ENCODE measurements around the gene MYMX.
A peak's percentile ranks its signal among the peaks of the same experiment; 100 is the strongest.

Gene MYMX

DNA sequence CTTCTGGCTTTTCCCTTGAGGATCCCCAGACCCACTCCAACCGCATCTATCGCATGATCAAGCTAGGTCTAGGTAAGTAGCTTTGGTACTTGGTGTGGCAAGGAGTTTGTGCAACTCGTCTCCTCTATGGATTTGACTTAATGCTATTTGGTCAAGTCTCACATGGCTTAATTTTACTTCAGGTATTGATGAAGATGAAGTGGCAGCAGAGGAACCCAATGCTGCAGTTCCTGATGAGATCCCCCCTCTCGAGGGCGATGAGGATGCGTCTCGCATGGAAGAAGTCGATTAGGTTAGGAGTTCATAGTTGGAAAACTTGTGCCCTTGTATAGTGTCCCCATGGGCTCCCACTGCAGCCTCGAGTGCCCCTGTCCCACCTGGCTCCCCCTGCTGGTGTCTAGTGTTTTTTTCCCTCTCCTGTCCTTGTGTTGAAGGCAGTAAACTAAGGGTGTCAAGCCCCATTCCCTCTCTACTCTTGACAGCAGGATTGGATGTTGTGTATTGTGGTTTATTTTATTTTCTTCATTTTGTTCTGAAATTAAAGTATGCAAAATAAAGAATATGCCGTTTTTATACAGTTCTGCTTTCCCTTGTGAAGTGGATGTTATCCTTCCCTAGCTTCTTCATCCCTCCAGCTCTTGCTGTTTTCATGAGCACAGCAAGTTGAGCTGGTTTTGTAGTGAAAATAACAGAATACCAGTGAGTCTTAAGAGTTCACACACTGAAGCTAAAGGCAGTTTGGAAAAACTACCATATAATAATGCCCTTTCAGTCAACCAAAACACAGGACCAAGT lies 36.8 kb downstream of the MYMX start:
- DNase-seq = peak; percentile 79

DNA sequence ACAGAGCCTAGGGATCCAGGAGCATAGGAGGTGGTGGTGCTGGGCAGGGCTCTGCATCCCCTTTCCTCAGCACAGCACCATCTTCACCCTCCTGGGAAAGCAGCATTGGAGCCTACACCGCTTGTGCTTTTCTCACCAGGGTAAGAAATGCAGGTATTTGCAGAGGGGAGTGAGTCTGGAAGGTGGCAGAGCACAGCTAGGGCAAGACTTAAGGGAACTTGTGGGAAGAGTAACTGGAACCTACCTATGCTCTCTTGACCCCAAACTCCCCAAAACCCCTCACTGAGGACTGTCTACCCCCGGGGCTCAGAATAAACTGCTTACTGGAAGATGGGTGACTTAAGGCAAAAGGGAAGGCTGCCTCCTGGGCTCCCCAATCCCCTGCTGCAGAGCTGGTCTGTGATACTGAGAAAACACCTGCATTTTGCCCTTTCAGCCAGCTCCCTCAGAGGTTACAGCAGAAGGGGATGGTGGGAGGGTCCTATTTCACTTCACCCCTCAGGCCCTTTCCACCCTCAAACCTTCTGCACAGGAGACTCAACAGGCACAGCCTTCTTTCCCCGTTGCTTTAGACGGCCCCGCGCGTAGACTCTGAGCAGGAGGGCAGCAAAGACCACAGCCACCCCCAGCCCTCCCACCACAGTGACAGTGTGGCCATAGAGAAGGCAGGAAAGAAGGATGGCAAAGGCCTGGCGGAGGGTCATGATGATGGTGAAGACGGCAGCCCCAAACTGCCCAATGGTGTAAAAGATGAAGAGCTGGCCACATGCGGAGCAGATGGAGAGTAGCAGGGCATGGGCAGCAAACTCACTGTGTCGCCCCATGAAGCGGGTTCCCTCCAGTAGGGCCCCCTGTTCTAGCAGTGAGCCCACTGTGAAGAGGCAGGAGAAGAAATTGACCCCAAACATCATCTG lies 37.7 kb downstream of the MYMX start:
- peak; percentile 56 for DNase-seq

DNA sequence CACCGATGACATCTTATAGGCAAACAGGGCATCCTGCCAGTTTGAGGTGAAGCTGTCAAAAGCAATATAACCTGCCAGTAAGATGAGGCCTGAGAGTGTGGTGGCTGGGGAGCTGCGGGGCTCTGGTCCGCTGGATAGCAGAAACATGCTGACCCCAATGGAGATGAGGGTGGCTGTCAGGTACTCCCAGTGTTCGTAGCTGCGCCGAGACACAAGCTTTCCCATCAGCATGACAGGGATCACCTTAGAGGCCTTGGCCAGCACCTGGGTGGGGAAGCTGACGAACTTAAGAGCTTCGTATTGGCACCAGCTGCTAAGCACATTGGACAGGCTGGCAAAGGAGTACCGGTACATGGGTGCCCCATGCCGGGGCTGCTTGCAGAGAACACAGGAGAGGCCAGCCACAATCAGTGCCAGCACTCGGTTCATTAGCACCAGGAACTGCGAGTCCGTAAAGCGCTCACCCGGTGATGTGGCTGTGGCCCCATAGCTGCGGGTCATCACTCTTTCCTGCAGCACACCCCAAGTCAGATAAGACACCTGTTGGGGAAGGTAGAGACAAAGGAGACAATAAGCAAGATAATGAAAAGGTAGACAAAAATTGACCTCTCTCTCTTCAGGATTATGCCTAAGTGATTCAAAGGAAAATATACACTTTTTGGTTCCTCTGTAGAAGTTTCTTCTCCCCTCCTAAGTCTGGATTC lies 38.5 kb downstream of the MYMX start:
- DNase-seq = peak; percentile 55

DNA sequence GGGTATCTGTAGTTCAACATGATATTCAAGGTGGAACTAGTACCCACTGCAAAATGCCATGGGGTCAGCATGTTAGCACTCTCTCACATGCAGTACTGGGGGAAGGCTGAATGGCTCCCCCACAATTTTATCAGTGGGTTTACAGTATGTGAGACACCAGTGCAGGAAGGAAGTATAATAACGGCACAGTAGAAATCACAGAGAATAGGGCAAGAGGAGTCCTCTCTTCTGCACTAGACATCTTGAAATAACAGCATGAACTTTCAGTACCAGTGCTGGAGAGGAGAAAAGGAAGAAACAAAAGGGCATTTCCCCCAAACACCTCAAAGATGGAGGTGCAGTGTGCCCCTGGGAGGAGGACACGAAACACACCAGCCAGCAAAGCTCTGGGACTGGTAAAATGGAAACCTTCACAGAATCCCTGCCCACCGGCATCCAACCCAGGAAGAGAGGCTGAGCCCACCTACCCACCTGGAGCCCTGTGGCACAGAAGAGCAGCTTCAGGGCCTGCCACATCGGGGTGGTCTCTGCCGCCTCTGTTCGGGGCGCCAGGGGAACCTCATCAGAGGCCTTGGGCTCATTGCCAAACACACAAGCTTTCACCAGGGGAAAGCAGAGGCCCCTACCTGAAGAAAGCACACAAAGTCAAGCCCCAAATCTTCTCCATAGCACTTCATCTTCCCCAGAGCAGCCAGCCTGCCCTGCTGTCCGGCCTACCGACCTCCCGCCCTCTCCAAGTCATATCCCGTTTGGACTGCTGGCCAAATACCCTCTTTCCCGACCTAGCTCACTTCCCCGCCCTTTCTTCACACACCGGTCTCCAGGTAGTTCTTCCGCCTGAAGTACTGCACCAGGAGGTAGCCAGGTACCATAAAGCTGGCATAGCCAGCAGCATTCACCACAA lies 39.4 kb downstream of the MYMX start:
- DNase-seq = no peak

DNA sequence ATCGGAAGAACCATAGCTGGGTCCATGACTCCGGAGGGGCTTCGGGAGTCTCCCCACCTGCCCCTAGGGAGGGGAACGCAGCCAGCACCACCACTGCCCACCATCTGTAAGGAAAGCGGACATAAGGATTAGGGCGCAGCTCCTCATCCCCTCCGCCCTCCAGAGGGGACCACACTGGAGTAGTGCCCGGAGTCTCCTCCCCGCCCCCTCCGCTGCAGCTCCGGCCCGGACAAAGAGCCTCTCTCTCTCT lies 40.0 kb downstream of the MYMX start:
- no peak for DNase-seq

DNA sequence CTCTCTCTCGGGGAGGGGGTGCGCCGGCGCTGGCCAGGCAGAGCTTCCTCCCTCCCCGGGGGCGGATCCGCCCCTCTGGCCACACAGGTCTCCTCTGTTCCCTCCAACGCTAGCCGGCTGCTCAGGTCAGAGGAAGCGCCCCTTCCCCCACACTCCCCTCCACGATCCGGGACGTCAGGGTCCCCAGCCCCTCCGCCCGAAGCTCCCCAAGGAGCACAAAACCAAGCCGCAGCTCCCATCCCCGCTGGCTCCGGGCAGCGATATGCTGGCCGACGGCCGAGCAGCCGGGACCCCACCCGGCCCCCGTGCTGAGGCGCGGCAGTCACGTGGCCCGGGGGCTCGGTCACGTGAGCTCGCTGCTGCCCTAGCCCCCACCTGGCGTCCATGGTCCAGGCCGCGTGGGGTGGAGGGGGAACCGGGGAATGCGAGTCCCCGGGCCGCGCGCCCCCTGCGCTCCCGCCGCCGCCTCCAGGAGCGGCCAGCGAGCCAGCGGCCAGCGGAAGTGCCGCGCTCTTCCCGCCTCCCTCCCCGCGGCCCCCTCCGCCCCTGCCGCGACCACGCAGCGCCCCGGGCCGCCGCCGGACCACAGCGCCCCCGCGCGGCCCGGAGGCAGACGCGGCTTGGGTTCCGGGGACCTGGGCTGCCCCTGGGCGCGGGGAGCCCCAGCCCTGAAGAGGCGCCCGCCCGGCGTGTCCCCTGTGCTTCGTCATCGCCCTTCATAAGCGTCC lies 40.5 kb downstream of the MYMX start, which contains the start of gene SLC35B2:
Gene SLC35B2, minus strand, starts transcription at position 504 of the 728 bp plus-strand sequence. Its CDS starts 118 bp downstream, at position 386.
- DNase-seq = peak; percentile 71

DNA sequence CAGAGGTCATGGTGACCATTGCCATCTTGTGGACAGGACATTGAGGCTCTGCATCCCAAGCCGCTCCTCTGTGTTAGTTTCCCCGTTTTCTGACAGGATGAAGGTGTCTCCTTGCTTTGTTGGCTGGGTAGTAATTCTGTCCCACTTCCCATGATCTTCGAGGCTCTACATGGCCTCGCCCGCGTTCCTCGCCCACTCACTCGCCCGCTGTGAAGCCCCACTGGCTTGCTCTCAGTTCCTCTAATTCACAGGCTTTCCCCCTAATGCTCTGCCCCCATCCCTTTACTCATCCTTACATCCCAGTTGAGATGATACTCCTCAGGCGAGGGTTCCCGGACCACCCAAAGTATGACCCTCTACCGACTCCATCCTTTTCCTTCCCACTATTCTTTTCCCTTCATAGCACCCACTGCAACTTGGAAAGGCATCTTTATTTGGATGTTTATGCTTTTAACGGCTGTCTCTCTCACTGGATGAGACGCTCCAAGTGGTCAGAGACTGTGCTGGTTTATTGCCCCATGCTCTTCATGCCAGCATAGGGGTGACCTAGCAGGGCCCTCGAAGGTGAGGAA lies 41.1 kb downstream of the MYMX start:
- no peak for DNase-seq

DNA sequence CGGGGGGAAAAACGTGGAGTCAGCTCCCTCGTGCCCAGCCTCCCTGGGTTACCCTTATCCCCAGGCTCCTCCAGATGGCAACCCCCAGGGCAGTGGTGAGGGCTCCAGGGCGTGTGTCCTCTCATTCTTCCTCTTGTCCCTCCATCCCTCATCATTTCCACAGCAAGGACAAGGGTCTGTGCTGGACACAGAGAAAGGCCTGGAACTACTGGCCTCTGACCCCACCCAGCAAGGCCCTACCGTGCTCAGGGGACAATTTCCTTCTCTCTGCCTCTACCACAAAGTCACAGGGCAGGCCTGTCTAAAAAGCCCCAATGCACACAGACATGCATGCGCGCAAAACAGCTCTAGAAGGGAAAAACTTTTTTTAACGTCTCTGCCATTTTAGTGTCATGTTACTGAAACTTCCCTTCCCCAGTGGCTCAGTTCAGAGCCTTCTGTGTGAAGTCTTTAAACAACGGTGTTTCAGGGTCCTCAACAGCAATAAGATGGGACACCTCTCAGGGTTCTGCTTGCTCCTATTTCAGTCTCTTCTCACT lies 41.7 kb downstream of the MYMX start:
- DNase-seq = no peak

DNA sequence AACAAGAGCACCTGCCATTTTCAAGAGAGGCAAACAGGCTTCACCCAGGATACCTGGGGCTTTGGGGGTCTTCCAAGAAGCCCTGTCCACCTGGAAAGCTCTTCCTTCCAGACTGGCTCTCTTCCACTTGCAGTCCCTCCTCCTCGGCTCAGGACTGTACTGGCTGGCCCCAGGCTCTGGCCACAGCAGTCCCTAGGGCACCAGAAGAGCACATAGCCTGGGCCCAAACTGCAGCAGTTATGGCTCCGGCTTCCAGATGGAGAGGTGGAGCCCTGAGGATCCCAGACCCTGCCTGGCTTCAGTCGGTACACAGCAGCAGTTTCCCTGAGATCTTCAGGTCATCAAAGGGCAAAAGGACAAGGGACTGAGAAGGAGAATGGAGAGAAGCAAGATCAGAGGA lies 42.2 kb downstream of the MYMX start:
- DNase-seq = no peak

DNA sequence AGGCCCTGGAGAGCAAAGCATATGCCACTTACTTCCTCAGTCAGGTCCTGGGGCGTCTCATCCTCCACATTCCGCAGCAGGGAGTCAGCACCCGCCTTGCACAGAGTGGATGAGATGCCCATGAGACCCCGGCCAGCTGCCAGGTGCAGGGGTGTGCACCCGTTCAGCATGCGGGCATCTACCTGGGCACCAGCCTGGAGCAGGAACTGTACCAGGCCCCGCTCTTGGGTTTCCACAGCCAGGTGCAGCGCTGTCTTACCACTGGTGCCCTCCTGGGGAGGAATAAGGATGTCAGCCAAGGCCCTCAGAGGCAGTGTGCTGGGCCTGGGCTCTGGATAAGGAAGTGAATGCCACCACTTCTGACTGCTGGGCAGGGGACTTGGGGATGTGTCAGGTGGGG lies 43.3 kb downstream of the MYMX start:
- DNase-seq = no peak

DNA sequence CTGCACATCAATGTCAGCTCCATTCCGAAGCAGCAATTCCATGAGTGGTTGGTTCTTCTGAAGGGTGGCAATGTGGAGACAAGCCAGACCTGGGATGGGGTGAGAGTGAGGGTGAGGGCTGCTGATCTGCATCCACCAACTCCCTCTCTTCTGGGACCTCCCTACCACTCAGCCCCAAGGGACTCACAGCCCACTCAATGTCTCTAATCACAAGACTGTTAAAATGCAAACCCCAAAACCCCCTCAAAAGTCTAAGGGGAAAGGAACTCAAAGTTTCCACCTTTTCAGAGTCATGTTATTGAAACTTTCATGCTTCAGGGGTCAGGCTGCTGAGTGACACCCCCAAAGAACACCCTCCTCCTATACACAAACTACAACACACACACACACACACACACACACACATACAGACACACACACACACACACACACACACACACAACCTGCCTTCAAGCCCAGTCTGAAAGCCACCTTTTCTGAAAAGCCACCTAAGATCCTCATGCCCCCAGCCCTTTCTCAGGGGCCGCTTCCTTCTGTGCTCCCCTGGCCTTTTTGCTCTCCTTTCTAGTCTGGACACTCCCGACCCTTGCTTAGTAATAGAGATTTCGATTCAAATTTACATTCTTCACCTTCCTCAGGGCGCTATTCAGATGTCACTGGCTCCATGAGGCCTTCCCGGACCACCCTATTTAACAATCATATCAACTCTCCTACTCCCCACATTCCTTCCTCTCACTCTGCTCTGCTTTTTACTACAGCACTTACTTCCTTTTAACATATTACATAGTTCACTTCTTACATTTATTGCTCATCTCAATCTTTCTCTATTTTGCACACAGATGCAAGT lies 43.9 kb downstream of the MYMX start:
- DNase-seq = no peak

DNA sequence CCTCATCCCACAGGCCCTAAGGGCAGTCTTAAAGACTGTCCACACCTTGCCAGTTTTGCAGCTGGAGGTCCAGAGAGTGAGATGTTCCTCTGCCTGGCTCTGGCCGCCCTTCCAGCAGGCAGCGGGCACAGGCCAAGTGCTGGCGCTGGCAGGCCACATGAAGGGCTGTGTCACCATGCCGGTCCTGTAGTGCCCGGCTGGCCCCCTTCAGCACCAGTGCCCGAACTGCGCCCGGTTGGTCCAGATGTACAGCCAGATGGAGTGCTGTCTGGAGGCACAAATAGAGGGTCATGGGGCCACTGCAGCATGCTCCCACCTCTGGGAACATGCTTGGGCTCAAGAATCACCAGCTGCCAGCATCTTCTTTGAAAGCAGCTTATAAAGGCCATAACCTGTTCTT lies 44.9 kb downstream of the MYMX start:
- no peak for DNase-seq

DNA sequence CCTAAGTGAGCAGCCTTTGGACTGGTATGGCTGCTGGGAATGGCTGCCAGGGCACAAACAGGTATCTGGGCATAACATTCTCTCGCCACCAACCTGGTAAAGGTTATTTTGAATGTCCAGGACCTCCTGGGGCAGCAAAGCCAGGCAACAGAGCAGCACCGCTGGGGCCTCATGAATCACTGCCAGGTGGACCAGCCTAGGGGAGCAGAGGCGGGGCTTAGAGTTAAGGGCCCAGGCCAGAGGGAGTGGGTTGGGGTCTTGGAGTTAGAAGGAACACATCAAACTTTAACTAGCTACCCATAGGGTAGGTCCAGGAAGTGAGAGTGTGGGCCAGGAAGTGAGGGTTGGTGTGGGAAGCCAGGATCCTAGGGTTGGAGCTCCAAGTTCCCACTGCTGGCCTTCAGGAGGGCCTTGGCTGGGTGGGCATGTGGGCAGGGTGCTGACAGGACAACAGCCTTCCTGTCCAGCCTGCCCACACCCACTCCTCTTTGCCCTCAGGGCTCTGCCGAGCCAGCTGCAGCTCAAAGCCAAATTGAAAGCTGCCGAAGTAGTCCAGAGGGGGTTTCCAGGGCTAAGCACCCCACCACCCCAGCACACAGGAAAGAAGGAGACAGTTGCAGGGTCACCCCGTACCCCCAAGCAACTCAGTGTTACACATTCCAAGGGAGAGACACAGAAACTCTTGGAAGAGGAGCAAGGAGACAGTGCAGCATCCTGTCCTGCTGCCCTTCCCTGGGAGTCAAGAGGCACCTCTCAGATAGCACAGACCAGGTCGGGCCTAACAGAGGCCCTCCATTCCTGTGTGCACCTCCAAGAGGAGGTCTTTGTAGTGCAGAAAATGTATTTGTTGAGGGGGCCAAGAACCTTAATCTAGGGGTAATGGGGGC lies 46.0 kb downstream of the MYMX start:
- no peak for DNase-seq

DNA sequence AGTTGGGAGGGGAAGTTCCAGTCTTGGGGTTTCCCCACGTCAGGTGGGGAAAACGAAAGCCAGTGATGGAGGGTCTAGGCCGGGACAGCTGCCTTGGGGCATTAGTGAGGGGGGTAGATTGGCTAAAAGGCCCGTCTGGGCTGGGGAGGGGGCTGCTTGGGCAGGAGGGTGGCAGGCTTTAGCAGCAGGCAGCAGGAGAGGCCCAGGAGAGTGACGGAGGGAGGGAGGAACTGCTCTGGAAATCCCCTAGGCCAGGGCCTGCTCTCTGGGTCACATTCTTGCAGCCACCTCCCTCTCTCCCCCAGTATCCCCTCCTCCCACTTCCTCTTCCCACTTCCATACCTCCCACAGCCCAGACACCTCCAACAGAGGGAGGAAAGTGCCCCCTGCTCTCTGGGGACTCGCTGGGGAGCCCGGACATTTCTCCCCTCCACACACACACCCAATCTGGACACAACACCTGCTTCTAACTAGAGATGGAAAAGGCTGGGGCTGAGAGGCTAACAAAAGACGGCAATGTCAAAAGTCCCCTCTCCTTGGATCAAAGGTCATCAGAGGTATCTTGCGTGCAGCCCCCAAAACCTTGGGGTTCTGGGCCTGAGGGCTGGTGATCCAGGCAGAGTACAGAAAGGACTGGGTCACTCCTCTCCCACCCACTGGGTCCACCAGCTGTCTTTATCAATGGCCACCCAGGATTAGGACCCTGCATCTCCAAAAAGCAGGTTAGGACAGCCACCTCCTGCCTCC lies 46.8 kb downstream of the MYMX start:
- DNase-seq = no peak

DNA sequence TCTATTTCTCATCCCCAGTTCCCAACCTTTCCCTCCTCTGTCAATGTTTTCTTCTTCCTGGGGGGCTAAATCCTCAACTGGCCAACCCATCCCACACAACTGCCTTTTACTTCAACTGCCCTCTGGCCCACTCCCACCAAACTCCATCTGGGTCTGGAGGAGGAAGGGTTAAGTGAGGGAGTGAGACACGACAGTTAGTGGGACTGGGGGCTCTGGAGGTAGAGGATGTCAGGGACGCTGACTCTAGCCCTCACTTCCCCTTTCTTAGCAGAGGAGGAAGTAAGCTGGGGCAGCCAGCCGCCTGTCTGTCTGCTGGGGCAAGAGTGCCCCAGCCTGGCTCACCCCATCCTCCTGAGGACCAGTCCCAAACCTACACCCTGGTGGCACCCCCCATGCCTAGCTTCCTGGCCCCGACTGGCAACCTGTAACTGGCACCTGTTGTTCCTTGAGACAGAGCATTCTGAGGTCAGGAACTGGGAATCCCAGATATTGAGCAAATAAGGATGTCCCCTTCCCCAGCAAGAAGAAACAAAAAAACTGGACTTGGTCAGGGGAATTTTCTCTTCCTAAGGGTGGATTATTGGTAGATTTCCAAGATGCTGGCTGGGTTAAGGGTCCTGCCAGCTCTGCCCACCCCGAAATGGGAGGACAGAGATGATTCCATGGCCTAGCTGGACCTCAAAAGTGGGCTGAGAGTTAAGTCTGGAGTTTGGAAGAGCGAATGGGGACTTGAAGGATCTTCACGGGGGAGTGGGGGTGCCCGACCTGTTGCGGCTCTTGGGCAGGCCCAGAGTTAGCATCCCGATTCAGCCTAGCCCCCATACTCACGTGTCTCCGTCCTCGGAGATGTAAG lies 47.7 kb downstream of the MYMX start:
- DNase-seq = peak; percentile 58

DNA sequence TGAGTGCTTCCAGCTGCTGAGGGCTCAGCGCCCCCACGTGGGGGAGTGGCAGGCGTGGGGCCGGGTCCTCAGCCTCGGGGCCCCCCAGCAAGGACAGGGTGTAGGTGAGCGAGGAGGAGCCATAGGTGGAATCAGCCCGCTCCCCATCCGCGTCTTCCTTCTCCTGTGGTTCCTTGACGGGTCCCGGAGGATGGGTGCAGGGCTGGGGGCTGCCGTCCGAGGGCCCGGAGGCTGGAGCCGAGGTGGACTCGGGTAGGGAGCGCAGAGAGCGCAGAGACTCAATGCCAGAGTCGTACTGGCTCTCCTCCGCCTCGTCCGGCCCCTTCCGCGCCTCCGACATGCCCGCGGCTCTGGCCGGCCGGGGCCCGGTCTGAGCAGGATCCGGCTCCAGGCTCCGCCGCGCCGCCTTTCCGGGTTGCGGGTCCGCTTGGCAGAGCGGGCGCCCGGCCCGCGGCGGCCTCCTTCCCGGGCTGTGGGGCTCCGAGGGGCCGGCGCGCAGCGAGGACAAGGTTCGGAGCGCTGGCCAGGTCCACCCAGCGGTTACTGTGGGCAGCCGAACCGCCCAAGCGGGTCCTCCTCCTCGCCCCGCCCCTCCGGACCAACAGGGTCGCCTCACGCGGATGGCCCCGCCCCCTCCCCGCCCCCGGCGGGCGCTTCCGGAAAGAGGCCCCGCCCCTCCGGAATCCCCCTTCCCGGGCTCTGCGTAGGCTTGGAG lies 48.4 kb downstream of the MYMX start, which contains the start of gene NFKBIE:
Gene NFKBIE, minus strand, starts transcription at position 545 of the 715 bp plus-strand sequence. Its CDS starts 205 bp downstream, at position 340.
- peak; percentile 96 for DNase-seq
